GM04503 (cell line): ENCODE results near the gene EPB41.

Experiments used
- DNase-seq: peaks from one replicate; pipeline ENCODE4 v3.0.0-alpha.2; 2012; ENCODE audit warnings: low read depth

Gene EPB41

GRCh38 chr1:28891256-28891655, 23.1 kb upstream of the EPB41 start:
- DNase-seq = no peak

GRCh38 chr1:28893403-28894102, 20.8 kb upstream of the EPB41 start:
- peak; percentile 45 for DNase-seq

- DNase-seq = no peak
Observed at GRCh38 chr1:28894785-28895184, 19.6 kb upstream of the EPB41 start.

- DNase-seq = no peak
Observed at GRCh38 chr1:28895896-28896608, 18.3 kb upstream of the EPB41 start.

- no peak for DNase-seq
Observed at GRCh38 chr1:28896609-28896986, 17.8 kb upstream of the EPB41 start.

GRCh38 chr1:28897789-28898188, 16.6 kb upstream of the EPB41 start:
- no peak for DNase-seq

GRCh38 chr1:28898405-28898881, 15.9 kb upstream of the EPB41 start:
- no peak for DNase-seq

GRCh38 chr1:28899267-28899666, 15.1 kb upstream of the EPB41 start:
- DNase-seq = no peak

- no peak for DNase-seq
Observed at GRCh38 chr1:28900562-28900961, 13.8 kb upstream of the EPB41 start.

- no peak for DNase-seq
Observed at GRCh38 chr1:28902738-28903137, 11.6 kb upstream of the EPB41 start.

GRCh38 chr1:28905921-28906666, 8.3 kb upstream of the EPB41 start:
- DNase-seq = no peak

GRCh38 chr1:28909198-28909597, 5.2 kb upstream of the EPB41 start:
- DNase-seq = no peak

GRCh38 chr1:28910379-28911115, 3.8 kb upstream of the EPB41 start:
- no peak for DNase-seq

- no peak for DNase-seq
Observed at GRCh38 chr1:28913786-28914227, 562 bp upstream of the EPB41 start.

- no peak for DNase-seq
Observed at GRCh38 chr1:28915031-28915895, 894 bp downstream of the EPB41 start.

- DNase-seq = no peak
Observed at GRCh38 chr1:28917757-28918118, 3.4 kb downstream of the EPB41 start.

- DNase-seq = no peak
Observed at GRCh38 chr1:28921286-28921869, 7.0 kb downstream of the EPB41 start.

- DNase-seq = no peak
Observed at GRCh38 chr1:28925350-28925891, 11.1 kb downstream of the EPB41 start.

GRCh38 chr1:28926629-28927265, 12.4 kb downstream of the EPB41 start:
- no peak for DNase-seq

- DNase-seq = no peak
Observed at GRCh38 chr1:28927266-28927647, 12.9 kb downstream of the EPB41 start.
